Loucy (cell line): ENCODE measurements around the gene HOXD4.

ENCODE experiments used
- EZH2phosphoT487 ChIP-seq: fragments of 200-600 bp; IDR thresholded peaks from 2 replicates; pipeline ENCODE4 v1.6.1; 2018; ENCODE audit warnings: antibody characterized with exemption, mild to moderate bottlenecking, moderate library complexity, borderline replicate concordance
- TF ChIP-seq, protein P1 (sequence below): fragments of 200-600 bp; sonication (generic); conservative IDR thresholded peaks from 2 replicates; pipeline ENCODE4 v1.5.1; 2014; ENCODE audit warnings: mild to moderate bottlenecking, antibody characterized with exemption, low read length

DNA sequence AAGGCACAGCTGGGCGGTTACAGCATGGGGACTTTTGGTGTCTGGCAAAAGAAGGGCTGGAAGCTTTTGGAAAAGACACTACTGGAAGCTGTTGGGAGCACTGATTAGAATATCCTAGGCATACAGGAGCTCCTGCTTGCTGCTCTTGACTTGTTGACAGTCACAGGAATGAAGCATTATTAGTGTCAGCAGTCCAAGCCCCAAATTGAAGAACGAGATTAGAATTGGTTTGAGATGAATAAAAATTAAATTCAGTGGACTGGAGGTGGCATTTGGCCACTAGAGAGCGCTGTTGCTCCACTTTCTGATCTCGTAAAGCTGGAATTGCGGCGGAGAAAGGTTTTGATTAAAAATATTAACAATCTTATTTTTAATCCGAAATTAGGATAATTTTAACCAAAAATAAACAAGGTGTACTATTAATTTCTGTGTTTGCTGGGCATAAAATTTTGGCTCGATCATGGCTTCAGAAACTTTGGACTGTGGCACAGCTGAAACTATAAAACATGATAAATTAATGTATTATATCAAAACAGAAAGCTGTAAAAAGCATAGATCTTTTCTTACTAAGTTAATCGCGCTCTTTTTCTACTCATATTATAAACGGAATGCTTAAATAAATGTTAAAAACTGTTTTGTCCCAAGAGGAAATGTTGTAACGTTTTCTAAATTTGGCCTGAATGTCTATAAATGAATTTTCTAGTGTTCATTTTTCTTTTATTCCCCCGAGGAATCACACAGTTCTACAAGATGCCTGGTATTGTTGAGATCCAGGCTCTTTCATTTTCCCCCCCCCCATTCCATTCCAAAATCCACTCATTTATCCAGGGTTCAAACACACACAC, 24.2 kb upstream of the HOXD4 start:
- TF ChIP-seq, protein P1, sequence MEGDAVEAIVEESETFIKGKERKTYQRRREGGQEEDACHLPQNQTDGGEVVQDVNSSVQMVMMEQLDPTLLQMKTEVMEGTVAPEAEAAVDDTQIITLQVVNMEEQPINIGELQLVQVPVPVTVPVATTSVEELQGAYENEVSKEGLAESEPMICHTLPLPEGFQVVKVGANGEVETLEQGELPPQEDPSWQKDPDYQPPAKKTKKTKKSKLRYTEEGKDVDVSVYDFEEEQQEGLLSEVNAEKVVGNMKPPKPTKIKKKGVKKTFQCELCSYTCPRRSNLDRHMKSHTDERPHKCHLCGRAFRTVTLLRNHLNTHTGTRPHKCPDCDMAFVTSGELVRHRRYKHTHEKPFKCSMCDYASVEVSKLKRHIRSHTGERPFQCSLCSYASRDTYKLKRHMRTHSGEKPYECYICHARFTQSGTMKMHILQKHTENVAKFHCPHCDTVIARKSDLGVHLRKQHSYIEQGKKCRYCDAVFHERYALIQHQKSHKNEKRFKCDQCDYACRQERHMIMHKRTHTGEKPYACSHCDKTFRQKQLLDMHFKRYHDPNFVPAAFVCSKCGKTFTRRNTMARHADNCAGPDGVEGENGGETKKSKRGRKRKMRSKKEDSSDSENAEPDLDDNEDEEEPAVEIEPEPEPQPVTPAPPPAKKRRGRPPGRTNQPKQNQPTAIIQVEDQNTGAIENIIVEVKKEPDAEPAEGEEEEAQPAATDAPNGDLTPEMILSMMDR = peak; percentile 94
- no peak for TF ChIP-seq EZH2phosphoT487
